ENCODE data around the gene KDM3A.

Gene KDM3A

GRCh38 chr2:86523491-86523890 is 82.3 kb downstream of the KDM3A start:
- DNase-seq: no peak

DNA sequence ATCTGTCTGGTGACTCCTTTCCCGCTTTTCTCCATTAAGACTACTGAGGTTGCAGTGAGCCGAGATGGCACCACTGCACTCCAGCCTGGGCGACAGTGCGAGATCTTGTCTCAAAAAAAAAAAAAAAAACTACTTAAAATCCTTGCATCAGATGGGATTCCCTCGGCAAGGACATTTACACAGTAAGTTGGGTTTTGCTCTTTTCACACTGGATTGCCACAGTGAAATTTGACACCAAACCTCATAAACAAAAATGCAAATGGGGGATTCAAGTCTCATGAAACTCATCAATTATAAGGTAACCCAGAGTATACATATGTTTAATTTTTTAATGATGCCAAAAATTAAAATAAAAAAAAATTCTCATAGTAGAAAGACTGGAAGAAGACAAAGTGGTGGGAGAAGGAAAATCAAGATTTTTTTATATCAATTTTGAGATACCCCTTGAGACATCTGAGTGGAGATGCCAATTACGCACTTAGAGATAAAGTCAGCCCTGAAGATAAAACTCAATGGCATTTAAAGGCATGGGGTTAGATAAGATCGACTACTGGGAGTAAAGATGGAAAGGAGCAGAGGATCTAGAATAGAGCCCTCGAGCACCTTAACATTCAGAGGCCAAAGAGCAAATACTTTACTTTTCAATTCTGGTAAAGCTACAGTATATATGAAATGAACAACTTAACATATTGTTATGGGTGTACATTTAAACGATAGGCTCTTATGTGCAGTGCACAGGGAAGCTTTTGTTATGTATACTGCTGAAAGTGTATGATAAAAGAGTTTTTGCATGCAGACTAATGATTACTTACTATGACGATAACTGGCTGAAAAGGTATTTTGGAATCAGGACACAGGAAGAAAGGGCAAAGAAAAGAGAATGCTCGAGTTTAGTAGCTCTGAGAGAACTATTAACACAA is 84.5 kb downstream of the KDM3A start:
- DNase-seq: no peak

DNA sequence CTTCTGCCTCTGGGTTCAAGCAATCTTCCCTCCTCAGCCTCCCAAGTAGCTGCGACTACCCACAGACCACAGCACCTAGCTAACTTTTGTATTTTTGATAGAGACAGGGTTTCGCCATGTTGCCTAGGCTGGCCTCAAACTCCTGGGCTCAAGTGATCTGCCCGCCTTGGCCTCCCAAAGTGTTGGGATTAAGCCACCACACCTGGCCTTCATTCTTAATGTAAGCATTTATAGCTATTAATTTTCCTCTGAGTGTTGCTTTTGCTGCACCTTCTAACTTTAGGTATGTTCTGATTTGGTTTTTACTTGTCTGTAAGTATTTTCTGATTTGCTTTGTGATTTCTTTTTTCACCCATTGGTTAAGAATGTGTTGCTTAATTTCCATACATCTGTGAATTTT is 92.4 kb downstream of the KDM3A start:
- DNase-seq: no peak

GRCh38 chr2:86541334-86541733 is 100.2 kb downstream of the KDM3A start:
- DNase-seq: no peak

All from SHP77 treated with DMSO at 0.1 percent for 48 hours (cell line).